RPMI8226 (cell line): ENCODE measurements around the gene PPP1R7.

Experiments used
- DNase-seq: peaks from one replicate; pipeline ENCODE4 v3.0.0-alpha.2; 2015

The PPP1R7 gene

GRCh38 chr2:241216211-241216761, 66.0 kb downstream of the PPP1R7 start:
- no peak for DNase-seq

DNA sequence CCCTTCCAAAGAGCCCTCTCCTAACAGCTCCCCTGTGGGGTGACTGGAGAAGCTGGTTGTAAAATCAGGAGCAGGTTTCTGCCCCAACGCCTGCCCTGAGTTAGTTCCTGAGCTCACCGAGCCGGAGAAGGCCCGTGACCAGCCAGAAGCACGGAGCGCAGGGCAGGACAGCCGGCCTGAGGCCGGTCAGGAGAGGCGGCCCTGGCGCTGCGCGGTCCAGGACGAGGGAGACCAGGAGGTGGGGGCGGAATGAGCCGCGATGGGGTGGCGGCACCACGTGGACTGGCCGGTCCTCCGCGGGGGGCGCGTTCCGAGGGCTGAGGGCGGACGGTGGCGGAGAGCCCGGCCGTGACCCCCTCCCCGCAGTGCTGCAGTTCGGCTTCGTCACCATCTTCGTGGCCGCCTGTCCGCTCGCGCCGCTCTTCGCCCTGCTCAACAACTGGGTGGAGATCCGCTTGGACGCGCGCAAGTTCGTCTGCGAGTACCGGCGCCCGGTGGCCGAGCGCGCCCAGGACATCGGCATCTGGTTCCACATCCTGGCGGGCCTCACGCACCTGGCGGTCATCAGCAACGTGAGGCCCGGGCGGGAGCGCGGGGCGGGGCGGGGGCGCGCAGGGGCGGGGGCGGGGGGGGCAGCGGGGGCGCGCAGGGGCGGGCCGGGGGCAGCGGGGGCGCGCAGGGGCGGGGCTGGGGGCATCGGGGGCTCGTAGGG, 67.2 kb downstream of the PPP1R7 start:
- DNase-seq: peak; percentile 68

GRCh38 chr2:241218131-241219029, 68.1 kb downstream of the PPP1R7 start:
- peak; percentile 59 for DNase-seq

GRCh38 chr2:241219030-241219382, 68.7 kb downstream of the PPP1R7 start:
- DNase-seq: no peak

DNA sequence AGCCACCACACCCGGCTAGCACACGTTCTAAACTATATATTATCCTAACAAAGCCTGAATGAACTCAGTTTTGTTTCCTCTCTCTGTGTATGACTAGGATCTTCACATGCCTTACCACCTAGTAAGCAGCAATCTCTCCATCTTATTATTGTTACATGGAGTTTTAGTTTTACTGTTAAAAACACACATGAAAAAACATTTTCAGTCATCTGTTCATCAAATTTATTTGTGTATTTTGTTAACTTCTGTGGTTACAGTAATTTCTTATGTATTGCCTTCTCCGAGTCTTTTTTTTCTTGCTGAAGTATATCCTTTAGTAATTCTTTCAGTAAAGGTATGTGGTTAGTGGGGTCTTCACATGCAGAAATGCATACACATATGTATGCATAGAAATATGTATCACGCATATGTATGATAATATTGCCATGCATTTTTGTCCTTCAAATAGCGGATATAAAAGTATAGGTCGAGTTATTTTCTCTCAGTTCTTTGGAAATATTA, 69.6 kb downstream of the PPP1R7 start:
- no peak for DNase-seq

DNA sequence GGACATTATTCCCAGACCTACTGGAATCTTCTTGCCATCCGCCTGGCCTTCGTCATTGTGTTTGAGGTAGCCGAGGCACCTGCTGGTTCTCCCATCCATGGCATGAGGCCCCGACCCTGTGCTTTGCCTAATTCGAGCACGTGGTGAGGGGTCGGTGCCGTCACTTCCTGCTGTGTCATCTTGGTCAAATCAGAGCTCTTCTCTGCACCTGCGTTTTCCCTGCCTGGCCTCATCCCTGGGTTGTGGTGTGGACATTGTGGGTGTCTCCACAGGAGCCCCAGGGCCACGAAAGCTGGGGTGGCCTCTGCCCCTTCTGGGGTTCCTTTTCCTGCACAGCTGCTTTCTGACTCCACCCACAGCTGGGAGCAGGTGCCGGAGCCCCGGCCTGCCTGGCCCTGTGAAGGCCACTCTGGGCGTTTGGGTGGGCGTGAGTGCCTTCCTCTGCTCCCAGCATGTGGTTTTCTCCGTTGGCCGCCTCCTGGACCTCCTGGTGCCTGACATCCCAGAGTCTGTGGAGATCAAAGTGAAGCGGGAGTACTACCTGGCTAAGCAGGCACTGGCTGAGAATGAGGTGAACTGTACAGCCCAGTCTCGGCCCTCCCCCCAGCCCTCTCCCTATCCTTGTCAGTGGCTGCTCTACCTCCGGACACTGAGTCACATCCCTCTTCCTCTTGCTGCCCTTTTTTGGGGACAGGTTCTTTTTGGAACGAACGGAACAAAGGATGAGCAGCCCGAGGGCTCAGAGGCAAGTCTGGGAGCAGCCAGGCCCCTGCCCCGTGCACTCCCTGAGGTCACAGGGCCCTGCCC, 73.1 kb downstream of the PPP1R7 start:
- DNase-seq: no peak

DNA sequence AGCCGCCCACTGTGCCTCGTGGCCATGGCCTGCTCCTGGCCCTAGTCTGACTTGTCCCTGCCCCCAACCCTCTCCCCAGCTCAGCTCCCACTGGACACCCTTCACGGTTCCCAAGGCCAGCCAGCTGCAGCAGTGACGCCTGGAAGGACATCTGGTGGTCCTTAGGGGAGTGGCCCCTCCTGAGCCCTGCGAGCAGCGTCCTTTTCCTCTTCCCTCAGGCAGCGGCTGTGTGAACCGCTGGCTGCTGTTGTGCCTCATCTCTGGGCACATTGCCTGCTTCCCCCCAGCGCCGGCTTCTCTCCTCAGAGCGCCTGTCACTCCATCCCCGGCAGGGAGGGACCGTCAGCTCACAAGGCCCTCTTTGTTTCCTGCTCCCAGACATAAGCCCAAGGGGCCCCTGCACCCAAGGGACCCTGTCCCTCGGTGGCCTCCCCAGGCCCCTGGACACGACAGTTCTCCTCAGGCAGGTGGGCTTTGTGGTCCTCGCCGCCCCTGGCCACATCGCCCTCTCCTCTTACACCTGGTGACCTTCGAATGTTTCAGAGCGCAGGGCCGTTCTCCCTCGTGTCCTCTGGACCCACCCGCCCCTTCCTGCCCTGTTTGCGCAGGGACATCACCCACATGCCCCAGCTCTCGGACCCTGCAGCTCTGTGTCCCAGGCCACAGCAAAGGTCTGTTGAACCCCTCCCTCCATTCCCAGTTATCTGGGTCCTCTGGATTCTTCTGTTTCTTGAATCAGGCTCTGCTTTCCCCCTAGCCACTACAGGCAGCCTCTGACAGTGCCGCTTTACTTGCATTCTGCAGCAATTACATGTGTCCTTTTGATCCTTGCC, 74.0 kb downstream of the PPP1R7 start:
- no peak for DNase-seq

DNA sequence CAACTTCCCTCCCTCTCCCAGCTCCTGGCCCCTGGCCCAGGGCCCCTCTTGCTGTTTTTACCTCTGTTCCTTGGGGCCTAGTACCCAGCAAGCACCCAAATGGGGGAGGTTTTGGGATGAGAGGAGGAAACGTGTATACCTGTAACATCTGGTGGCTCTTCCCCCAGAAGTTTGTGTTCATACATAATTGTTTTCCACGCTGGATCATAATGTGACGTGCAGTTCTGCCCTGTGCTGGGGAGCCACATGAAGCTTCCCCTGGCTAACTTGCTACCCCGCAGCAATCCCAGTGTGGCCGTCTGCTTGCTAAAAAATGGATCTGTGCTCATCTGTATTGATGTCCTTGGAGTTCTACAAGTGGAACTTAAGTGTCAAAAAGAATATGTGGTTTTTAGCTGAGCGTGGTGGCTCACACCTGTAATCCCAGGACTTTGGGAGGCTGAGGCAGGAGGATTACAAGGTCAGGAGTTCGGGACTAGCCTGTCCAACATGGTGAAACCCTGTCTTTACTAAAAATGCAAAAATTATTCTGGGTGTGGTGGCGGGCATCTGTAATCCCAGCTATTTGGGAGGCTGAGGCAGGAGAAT, 74.7 kb downstream of the PPP1R7 start:
- no peak for DNase-seq

GRCh38 chr2:241225545-241225944, 75.3 kb downstream of the PPP1R7 start:
- no peak for DNase-seq

GRCh38 chr2:241225983-241226382, 75.7 kb downstream of the PPP1R7 start:
- DNase-seq: no peak

GRCh38 chr2:241226723-241227572, 76.7 kb downstream of the PPP1R7 start:
- DNase-seq: no peak

- no peak for DNase-seq
These were observed 77.3 kb downstream of the PPP1R7 start for GRCh38 chr2:241227594-241227993.

- DNase-seq: no peak
These were observed 78.0 kb downstream of the PPP1R7 start for GRCh38 chr2:241228081-241228859.

- no peak for DNase-seq
These were observed 78.7 kb downstream of the PPP1R7 start for GRCh38 chr2:241228860-241229516.

GRCh38 chr2:241229563-241230401, 79.5 kb downstream of the PPP1R7 start:
- no peak for DNase-seq

- DNase-seq: no peak
These were observed 80.2 kb downstream of the PPP1R7 start for GRCh38 chr2:241230435-241230834.

GRCh38 chr2:241232736-241233575, 82.7 kb downstream of the PPP1R7 start:
- DNase-seq: no peak
